GM18870 (cell line): ENCODE data around the gene AKR1E2.

ENCODE experiments used
- ATAC-seq: cut with Tn5 transposase; IDR thresholded peaks from one replicate; pipeline ENCODE4 v1.9.1; 2021; ENCODE audit warnings: moderate library complexity; ENCODE audit not compliant: unreplicated experiment

The AKR1E2 gene

DNA sequence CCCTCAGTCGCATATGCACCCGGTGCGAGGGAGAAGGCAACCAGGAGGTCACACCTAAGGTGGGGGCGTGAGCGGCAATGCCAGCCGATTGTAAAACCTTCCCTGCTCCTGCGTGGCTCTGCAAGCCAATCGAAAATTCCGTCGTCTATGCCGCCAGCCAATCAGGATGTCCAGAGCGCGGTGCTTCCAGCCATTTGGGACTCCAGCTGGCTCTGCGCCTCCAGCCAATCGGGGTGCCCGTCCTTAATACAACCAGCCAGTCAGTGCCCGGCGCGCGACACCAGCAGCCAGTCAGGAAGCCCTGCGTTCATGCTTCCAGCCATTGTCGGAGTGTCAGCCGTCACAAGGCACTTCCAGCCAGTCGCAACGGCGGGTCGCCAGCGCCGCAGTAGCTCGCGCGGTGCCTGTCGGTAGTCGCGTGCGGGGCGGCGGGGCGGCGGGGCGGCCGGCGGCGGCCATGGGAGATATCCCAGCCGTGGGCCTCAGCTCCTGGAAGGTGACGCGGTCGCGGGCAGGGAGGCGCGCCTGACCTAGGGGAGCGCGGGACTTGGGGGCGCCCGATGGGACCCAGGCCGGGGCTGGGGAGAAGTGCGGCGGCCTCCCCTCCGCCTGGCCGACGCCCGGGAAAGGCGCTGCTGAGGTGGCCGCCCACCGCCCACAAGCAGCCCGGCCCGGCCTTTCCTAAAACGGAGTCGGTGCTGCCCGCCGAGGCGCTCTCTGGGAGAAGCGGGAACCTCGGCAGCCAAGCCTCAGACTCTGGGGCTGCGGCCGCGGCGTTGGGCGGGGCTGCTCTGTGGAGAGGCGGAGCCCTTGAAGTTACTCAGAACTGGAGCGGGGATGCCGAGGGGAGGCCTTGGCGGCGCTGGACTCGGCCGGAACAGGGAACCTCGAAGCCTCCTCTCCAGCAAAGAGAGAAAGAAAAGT is at the start of gene AKR1E2:
Gene AKR1E2 (plus strand): TSS at position 340 of the 924 bp plus-strand sequence. CDS start 118 bp downstream, at position 458.
- ATAC-seq, result no peak

DNA sequence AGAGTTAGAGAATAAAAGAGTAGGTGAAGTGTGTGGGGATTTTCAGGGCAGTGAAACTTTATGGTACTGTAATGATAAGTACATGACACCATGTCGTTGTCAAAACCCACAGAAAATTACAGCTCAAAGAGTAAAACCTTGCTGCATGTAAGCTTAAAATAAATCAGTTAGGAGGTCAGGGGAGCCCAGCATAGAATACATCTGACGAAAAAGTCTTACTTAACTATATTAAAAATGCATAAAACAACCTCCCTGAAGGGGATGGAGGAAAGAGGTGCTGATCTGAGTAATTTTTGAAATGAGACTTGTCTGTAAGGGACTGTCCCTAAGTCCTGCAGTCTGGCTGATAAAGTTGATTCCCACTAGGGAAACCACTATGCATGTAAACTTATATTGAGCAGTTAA is 49.8 kb upstream of the AKR1E2 start:
- peak; percentile 53 for ATAC-seq

DNA sequence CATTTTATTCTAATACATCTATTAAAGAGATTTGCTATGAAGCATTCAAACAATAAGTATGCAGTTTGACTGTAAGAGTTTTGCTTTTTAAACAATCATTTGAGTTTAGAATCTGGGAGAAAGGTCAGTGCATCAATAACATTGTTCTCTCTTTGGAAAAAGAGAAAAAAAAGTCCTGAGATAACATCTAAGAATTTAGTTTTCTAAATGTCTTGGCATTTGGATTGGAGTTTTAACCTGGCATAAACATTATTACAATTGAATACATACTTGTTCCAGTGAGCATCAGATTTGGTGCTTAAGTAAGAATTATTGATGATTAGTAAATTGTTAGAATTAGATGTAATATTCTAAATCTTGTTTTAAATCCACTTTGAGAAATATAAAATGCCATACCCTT is 47.2 kb upstream of the AKR1E2 start:
- ATAC-seq, result no peak

DNA sequence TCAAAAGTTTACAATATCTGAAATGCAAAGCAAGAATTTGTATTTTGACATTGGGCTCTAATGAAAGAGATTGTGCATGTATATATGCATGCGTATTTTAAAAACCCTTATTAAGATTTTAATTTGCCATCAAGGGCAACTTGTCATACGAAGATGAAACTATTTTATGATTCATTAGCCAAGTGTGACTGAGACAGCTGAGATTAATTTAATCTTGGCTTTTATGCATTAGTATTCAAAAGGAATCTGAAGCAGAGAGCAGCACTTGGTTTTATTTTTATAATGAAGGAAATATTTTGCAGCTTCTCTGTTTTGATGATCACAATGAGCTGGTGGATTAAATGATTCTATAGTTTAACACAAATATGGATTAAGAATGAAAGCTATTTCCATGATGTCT is 45.9 kb upstream of the AKR1E2 start:
- no peak for ATAC-seq

DNA sequence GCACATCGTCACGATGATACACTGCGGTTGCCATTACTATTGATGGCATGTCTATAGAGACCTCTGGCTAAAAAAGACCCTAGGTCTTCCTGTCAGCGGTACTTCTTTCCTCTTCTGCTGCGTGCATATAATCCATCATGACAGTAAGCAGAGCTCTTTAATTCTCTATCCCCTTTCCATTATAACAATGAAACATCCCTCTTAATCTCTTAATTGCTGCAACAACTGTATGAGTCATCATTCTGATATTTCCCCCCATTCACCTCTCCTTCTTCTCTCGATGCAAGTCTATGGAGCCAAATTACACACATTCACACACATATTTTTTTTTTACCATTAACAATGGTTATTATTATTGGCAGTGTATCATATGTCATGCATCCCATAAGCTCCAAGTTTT is 45.2 kb upstream of the AKR1E2 start:
- no peak for ATAC-seq

DNA sequence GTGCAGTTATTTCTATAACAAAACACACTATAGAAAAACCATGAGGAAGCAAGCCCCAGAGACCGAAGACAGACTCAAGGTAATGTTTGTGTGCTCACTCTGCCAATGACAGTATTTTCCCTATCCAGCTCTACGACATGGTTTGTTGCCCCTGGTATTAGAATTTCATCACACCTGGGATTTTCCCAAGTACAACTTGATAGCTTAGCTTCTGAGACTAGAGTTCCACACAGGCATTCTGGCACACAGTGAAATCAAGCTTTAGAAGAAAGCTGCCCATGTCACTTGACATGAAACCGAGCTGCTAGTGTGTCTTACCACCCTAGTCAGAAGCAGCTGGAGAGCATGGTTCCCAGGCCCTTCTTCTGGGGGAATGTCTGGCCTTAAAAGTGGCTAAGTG is 44.1 kb upstream of the AKR1E2 start:
- ATAC-seq, result no peak

DNA sequence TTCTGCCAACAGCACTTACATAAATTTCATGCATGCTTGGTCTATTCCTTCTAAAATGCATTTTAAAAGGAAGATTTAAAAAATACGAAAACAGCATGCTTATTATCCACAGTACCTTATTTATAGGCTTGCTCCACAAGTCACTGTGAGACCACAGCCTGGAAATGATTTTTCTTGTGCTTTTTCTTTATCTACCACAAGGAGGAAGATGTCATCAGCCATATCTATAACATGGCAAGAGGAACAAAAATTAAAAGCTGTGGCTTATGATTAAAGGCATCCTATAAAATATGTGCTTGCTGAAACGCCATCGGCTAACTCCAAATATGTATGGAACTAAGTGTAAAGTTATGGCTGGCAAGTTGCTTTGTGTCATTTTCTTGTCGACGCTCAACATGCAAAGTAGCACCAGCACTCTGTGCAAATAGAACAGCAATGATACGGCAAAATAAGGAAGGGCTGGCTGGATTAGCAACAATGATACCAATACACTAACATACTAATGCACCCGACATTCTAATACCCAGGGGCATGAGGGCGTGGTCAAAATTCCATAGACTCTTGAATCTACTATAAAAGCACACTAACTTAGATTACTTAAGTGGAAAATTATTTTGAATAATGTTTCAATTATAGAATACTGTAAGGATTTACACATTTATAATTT is 41.2 kb upstream of the AKR1E2 start:
- ATAC-seq, result no peak

DNA sequence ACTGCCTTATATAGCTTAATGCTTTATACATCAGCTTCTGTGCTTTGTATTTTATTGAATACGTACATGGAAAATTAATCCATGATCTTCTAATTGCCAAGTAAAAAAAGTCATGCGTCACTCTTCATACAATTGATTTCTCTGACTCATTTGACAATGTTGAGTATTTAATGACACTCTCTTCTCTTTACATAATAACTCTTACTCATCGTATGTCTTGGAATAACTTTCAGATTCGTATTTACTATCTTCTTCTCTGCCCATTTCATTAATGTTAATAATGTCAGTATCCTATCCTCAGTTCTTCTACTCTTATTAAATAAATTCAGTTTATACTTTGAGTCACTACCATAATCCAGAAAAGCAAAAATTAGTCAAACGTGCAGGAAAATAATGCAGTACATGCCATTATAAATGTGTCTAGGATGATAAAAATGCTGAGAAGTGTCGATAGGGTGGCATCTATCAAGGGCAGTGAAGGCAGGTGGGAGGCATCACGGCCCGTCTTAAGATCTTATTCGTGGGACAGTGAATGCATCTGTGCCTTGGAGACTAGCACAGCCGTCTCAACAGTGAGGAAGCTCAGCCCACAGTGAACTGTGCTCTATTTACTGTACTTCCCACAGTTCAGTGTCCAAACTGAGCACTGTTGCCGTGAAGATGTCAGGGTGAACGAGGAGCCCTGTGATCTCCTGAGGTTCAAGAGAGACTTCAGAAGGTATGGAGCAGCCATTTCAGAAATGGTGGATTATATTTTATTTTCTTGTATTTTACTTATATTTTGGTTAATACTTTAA is 39.8 kb upstream of the AKR1E2 start:
- ATAC-seq, result no peak

DNA sequence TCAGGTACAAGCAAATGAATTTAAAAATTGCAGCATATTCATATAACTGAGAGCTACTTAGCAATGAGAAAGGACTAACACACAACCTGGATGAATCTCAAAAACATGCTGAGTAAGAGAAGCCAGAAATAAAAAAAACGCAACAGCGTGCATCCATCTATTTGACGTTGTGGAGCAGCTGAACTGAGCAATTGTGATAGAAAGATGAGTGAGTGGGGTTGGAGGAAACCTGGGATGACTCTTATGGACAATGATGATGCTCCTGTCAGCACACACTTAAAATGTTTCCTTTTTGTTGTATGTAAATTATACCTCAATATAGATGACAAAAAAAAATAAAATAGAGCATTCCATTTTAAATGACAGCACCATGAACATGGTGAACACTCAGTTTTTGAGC is 36.0 kb upstream of the AKR1E2 start:
- ATAC-seq, result no peak

DNA sequence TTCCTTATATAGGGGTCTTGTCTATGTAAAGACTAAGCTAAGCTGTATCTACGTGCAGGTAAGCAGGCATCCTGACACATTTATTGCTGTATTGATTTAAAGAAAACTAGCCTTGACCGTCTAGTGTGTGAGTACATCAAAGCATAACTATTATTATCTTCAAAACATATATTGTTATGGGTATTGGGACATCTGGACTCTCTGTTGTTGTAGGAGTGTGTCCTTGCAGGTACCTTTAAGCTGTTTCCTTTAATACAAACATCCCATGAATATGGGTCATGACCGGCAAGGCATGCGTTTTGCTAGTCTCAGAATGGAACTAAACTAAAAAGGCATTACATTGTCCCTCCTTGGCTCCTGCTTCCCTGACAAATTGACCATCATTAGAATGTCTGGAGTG is 35.1 kb upstream of the AKR1E2 start:
- ATAC-seq, result no peak

DNA sequence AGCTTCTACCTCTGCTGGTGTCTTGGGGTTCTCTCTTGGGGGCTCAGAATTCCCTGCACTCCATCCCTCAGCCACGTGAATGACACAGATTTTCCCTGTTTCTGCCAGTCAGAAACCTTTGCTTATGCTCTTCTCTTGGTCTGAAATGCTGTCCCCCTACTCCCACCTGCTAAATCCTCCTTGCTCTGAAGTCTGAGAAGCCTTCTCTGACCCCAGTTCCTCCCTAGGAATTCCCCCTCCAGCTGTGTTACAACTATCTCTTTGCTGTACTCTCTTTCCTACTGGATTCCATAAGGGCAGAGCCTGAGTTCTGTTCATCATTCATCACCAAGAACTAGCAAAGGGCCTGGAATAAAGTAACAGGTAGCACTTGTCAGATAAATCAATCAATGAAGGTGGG is 33.6 kb upstream of the AKR1E2 start:
- no peak for ATAC-seq

DNA sequence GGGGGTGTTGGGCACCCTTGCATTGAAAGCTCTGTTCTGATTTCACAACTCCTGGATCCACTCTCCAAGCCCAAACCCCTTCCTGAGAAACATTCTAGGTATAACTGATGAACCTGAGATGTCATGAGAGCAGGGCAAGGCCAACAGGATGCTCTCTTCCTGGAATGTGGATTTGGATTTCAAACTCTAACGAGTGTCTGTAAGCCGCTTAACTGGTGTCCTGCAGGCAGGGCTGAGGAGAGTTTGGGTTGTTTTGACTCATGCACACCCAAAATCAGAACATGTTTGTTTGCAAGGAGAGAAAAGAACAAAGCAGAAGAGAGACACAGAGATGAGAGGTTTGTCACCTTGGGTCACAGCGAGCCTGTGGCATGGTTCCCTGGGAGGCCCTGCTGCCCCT is 24.6 kb upstream of the AKR1E2 start:
- ATAC-seq, result no peak

DNA sequence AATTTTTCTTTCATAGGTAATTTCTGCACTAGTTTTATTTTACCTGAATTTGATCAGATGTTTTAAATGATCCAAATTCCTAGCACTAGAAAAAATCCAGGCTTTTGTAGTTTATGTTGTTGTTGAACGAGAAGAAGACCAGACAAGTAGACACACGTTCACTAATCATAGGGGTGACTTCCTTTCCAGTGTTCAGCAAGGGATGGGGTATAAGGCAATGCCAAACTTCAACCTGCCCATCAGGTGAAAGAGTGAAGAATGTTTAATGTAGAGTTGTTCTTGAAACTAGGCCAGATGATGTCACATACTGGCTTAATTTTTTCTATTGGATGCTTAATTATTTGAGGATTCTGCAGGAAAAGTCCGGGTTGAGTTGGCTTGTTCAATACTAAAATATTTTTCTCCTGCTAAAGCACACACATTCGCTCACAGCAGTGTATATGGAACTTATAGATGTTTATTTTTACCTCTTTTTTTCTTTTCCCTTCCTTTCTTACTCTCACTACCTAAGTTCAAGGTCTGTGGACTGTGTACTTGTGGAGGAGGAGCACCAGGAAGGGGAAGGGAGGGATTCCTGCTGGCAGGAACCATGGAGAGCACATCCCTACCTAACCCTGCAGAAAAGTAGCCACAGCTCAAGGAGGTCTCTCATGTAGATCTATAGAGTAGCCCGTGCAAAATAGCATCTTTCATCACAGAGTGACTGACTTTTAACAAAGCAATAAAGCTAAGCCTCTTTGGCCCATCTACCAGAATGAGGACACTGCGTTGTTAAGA is 23.1 kb upstream of the AKR1E2 start:
- ATAC-seq, result no peak

DNA sequence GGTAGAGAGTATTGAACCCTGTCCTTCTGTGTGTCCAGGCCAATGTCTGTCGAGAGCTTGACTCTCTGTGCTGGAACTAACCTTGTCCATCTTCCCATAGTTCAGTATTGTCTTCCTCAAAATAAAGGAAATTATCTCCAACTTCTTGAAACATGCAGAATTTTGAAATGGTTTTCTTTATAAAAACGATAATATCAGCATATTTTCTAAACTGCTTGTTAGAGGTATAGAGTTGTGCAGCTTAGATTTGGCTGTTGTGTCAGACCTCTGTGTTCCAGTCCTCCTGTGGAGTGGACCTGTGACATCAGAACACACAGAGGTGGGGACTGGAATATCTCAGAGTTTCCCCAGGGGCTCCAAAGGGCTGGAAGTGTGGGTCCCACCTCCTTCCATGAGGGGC is 22.2 kb upstream of the AKR1E2 start:
- no peak for ATAC-seq

DNA sequence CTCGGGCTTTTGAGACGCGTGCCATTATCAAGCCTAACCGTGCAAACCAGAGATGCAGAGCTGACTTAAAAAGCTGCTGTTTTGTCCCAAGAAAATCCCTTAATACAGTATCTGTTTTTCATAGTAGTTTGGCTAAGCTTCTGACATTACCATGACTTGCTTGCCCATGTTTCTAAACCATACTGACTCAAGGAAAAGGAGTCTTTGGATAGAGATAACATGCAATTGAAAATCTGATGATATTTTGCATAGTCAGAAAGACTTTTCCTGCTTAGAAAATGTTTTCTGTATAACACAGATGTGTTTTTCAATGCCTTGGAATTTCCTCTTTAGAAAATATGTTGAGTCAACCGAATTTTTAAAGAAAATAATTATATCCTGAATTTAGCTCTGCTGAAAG is 21.5 kb upstream of the AKR1E2 start:
- no peak for ATAC-seq

DNA sequence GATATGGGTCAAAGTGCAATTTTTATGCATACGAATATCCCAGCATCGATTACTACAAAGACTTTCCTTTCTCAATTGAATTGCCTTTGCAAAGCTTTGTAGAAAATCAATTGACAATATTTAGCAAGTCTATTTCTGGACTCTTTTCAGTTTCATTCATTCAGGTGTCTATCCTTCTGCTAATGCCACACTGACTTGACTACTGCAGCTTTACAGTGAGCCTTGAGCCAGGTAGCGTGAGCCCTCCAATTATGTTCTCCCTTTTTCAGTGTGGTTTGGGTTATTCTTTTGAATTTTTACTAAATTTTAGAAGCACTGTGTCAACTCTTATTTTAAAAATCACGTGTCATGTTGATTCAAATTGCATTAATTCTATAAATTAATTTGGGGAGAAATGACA is 19.5 kb upstream of the AKR1E2 start:
- ATAC-seq, result no peak

DNA sequence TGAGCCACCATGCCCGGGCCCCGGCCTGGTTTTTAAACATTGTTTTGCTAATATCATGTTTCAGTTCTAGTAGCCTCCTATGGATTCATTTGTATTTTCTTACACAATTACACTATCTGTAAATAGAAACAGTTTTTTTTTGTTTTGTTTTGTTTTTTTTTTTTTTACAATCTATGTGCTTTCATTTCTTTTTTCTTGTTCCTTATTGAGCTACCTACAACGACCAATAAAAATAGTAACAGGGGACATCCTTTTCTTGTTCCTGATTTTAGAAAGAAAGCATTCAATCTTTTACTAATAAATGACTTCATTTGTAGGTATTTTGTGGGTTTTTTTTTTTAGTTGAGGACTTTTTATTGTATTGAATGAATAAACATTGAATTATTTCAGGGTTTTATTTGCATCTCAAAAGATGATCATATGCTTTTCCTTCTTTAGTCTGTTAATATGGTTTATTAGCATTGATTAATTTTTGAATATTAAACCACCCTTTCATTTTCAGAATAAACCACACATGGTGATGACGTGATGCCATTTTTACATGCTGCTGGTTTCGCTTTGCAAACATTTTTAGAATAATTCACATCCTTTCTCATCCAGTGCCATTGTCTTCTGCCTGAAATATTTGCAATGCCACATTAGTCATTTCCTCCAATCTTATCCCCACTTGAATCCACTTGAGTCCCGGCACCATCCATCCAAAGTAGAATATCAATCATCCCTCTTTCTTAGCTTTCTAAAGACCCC is 18.1 kb upstream of the AKR1E2 start:
- peak; percentile 66 for ATAC-seq

DNA sequence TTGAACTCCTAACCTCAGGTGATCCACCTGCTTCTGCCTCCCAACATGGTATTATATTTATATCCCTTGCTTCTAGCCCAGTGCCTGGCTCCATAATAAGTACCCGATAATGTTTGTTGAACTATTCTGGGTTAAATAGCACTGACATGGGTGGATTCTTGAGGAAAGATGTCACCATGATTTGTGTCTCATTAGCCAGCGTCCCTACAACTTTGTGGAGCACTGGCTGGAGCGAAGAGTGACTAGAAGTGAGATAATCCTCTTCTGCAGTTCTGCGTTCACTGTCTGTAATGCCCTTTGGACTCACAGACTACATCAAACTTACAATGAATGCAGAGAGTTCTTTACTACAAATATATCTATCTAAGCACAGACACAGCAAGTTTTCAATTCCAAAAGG is 16.9 kb upstream of the AKR1E2 start:
- ATAC-seq, result no peak

DNA sequence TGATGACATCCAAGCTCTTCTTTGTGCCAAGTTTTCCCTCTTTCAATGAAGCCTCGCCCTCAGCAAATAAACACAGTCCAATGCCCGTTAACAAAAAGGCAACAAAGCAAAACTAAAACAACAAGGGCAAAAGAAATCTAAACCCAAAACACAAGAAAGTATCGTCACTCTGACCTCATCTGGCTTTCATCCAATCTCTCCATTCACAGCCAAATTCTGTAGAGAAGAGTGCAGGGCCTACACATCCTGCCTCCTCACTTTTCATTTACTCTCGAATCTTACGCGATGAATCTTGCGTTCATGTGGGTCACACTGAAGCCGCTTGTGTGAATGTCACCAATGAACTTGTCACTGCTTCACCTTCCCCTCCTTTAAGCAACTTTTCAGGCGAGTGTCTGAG is 15.9 kb upstream of the AKR1E2 start:
- ATAC-seq, result no peak

DNA sequence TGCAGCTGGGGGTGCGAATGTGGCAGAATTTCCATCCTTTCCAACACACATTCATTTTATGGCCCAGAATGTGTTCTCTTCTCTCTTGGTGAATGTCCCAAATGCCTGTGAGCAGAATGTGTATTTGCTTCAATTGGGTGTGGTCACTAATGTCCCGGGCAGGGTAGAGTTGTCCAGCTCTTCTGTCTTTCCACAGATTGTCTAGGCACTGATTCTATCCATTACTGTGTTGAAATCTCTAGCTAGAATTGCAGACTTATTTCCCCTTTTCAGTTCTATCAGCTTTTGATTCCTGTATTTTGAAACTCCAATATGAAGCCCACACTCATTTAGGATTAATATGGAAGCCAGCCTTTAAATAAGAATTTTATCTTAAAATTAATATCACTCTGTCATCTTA is 14.0 kb upstream of the AKR1E2 start:
- ATAC-seq, result no peak
